ENCODE measurements around the gene TMOD4. TPM values are rescaled to one million over a fixed set of nuclear protein-coding genes. Genes with fewer than 3 reads are reported as not detected.

Gene TMOD4
- total and polyA plus RNA-seq, 7 donors = 0.07 to 2.1 (median 1.1) TPM; not detected in 4

DNA sequence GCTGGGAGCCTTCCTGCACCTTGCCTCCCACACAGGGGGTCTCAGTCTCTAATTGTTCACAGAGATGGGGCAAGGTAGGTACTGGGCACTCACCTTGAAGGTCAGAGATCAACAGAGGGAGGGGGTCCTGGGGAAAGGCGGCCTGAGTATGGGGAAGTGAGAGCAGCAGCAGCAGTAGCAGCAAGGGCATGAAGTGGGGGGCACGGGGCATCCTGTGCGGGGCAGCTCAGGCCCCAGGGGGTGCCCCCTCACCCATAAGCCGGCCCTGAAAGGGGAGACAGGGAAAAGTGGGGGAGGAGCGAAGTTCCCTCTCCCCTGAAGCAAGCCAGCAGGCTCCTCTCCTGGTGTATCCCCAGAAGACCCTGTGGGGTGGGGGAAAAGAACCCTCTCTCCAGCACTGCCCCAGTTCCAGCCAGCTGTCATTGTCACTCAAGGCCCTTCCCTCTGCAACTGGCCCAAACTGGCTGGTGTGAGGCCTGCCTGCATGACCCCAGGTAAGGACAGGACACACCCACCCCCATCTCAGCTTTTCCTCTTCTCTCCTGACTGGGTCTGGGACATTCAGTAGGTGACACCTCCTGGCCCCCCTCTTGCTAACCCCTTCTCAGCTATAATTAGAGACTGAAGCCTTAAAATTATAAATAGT is 33.2 kb downstream of the TMOD4 start:
- DNase-seq = no peak
- Histone ChIP-seq H3K27me3 (no peaks in the 10 kb centered on the region), H3K4me3 (no peak overlapping the region), H3K36me3 (peaks cover 0 to 10% (median 4%) of the 10 kb centered on the region in 4 donors), H3K9me3 (no peaks in the 10 kb centered on the region), H3K27ac (no peak overlapping the region), H3K4me1 (peaks cover 0 to 39% (median 27%) of the 10 kb centered on the region in 4 donors)
- no peak for TF ChIP-seq EP300 (IDR thresholded peaks at IDR 0.05)
- TF ChIP-seq, protein P1, sequence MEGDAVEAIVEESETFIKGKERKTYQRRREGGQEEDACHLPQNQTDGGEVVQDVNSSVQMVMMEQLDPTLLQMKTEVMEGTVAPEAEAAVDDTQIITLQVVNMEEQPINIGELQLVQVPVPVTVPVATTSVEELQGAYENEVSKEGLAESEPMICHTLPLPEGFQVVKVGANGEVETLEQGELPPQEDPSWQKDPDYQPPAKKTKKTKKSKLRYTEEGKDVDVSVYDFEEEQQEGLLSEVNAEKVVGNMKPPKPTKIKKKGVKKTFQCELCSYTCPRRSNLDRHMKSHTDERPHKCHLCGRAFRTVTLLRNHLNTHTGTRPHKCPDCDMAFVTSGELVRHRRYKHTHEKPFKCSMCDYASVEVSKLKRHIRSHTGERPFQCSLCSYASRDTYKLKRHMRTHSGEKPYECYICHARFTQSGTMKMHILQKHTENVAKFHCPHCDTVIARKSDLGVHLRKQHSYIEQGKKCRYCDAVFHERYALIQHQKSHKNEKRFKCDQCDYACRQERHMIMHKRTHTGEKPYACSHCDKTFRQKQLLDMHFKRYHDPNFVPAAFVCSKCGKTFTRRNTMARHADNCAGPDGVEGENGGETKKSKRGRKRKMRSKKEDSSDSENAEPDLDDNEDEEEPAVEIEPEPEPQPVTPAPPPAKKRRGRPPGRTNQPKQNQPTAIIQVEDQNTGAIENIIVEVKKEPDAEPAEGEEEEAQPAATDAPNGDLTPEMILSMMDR (IDR thresholded peaks at IDR 0.05) = no peak
- no peak for TF ChIP-seq POLR2AphosphoS5 (IDR thresholded peaks at IDR 0.05)
- no peak for TF ChIP-seq POLR2A (IDR thresholded peaks at IDR 0.05)
- 69 to 70% methylated on average over 5 of the region's 5 CpGs for WGBS, 2 donors
- intact Hi-C loops (cut with DNase I) = no loop called here

DNA sequence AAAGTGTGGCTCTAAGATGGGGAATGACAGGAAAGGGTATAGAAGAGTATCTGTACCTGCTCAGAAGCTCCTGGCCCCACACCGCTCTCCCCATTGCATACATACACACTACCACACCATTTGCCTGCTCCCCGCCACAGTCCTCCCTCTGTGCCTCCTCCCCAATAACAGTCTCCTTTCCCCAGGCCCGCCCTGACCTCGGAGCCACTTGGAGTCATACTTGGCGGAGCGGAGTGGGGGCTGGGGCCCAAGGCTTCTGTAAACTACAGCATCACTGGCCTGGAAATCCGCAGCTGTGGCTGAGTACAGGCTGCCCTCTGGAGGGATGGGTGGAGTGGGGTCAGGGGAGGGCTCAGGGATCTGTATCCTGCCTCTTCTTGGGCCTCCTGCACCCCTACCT is 38.0 kb downstream of the TMOD4 start:
- H3K4me1 ChIP-seq = peaks cover 0 to under 1% (median 0%) of the 10 kb centered on the region in 4 donors
- TF ChIP-seq, protein P1 (IDR thresholded peaks at IDR 0.05) = no peak
- TF ChIP-seq POLR2AphosphoS5 (IDR thresholded peaks at IDR 0.05) (no peak), POLR2A (IDR thresholded peaks at IDR 0.05) (no peak), EP300 (IDR thresholded peaks at IDR 0.05) (no peak)
- H3K27ac ChIP-seq = no peak overlapping the region
- H3K27me3 ChIP-seq = no peaks in the 10 kb centered on the region
- 93 to 94% methylated on average over 7 of the region's 7 CpGs for WGBS, 2 donors
- intact Hi-C loops (cut with DNase I) = no loop called here
- peaks cover 0 to 24% (median 4%) of the 10 kb centered on the region in 4 donors for H3K36me3 ChIP-seq
- H3K9me3 ChIP-seq = no peaks in the 10 kb centered on the region
- no peak overlapping the region for H3K4me3 ChIP-seq
- no peak for DNase-seq

DNA sequence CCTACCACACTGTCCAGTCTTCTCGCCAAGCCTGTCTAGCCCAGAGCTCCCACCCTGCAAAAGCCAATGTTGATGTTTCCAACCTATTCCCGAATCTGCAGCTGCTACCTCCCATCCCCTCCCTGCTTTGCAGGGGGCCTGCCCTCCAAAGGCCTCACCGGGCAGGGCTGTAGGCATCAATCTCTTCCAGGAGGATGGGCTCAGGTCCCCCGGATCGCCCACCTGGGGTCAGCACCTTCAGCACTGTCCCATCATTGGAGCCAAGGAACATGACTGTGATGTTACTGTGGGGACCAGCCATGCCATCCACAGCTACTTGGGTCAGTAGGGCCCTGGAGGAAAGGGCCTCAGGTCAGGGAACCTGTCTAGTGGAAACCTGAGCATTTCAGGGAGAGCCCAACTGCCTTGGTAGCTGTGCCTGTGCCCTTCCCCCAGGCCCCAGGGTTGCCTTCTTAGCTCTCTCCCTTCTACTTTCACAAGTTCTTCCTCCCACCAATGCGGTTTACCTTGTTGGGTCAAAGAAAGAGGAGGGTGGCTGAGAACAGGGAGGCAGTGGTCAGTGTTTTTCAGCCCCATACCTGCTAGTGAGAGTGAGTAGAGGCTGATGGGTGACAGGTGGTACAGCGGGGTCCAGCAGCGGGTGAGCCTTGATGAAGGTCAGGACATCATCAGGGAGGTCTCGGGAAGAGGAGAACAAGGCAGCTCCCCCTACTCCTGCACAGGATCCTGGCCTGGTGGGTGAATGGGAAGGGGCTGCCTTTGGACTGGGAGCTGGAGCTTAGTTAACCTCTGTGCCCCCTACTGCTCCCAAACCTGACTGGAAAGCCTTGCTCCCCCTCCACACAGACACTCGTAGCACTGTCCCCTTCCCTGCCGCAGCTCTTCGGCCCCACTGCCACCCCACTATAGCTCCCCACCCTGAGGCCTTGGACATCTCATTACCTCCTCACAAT is 40.1 kb downstream of the TMOD4 start:
- no peak for DNase-seq
- TF ChIP-seq POLR2A (IDR thresholded peaks at IDR 0.05) = no peak
- TF ChIP-seq POLR2AphosphoS5 (IDR thresholded peaks at IDR 0.05) = no peak
- no peak for TF ChIP-seq EP300 (IDR thresholded peaks at IDR 0.05)
- TF ChIP-seq, protein P1 (IDR thresholded peaks at IDR 0.05) = no peak
- H3K27me3 ChIP-seq = no peaks in the 10 kb centered on the region
- H3K4me1 ChIP-seq = peaks cover 0 to 19% (median 12%) of the 10 kb centered on the region in 4 donors
- WGBS, 2 donors = 91% methylated on average over 12 of the region's 12 CpGs
- H3K9me3 ChIP-seq = no peaks in the 10 kb centered on the region
- H3K4me3 ChIP-seq = no peak overlapping the region
- intact Hi-C loops (cut with DNase I) = no loop called here
- peaks cover 0 to 24% (median 4%) of the 10 kb centered on the region in 4 donors for H3K36me3 ChIP-seq
- no peak overlapping the region for H3K27ac ChIP-seq

DNA sequence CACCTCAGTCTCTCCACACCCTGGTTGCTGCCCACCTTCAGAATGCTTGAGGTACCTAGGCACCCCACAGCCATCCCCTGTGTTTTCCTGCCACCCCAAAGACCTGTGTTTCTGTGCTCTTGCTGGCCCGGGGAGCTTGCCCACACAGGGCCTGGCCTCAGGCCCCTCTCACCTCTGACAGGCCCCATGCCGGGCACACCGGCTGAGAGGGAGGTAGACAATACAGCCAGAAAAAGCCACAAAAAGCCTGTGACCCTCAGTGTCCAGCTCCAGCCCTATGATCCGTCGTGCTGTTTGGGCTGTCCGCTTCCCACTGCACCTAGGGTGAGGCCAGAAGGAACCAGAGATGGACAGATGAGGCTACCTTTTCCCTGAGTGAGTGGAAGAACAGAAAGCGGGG is 40.8 kb downstream of the TMOD4 start:
- Histone ChIP-seq H3K36me3 (peaks cover 0 to 23% (median 4%) of the 10 kb centered on the region in 4 donors), H3K9me3 (no peaks in the 10 kb centered on the region), H3K27me3 (no peaks in the 10 kb centered on the region), H3K27ac (no peak overlapping the region), H3K4me3 (no peak overlapping the region), H3K4me1 (peaks cover 0 to 23% (median 12%) of the 10 kb centered on the region in 4 donors)
- intact Hi-C loops (cut with DNase I) = no loop called here
- no peak for DNase-seq
- WGBS, 2 donors = 95 to 96% methylated on average over 7 of the region's 7 CpGs
- no peak for TF ChIP-seq POLR2A (IDR thresholded peaks at IDR 0.05)
- TF ChIP-seq, protein P1 (IDR thresholded peaks at IDR 0.05) = no peak
- no peak for TF ChIP-seq EP300 (IDR thresholded peaks at IDR 0.05)
- TF ChIP-seq POLR2AphosphoS5 (IDR thresholded peaks at IDR 0.05) = no peak
